ENCODE results near the gene CATSPER4.
A peak's percentile ranks its signal among the peaks of the same experiment; 100 is the strongest.

CATSPER4 gene

GRCh38 chr1:26164861-26165842 is 25.2 kb upstream of the CATSPER4 start:
- DNase-seq (ENCODE audit: low spot score) = no peak

GRCh38 chr1:26166719-26167281 is 23.6 kb upstream of the CATSPER4 start:
- no peak for DNase-seq (ENCODE audit: low spot score)

GRCh38 chr1:26168410-26169197 is 21.8 kb upstream of the CATSPER4 start, which contains the start of gene C1orf232:
C1orf232 (minus strand) TSS chr1:26168963; CDS start chr1:26168499, 464 bp downstream.
- DNase-seq (ENCODE audit: low spot score) = no peak

GRCh38 chr1:26169198-26169554 is 21.2 kb upstream of the CATSPER4 start:
- no peak for DNase-seq (ENCODE audit: low spot score)

GRCh38 chr1:26169669-26170471 is 20.5 kb upstream of the CATSPER4 start, which contains the start of gene ZNF593:
ZNF593 (plus strand) TSS chr1:26169908; CDS start chr1:26169984, 76 bp downstream.
- peak; percentile 90 for DNase-seq (ENCODE audit: low spot score)

GRCh38 chr1:26170472-26170821 is 20.0 kb upstream of the CATSPER4 start:
- no peak for DNase-seq (ENCODE audit: low spot score)

- DNase-seq (ENCODE audit: low spot score) = no peak
Measured at GRCh38 chr1:26171084-26172072, 19.0 kb upstream of the CATSPER4 start, which contains the start of gene ZNF593OS. ZNF593OS (minus strand) TSS chr1:26171832; CDS start chr1:26171661, 171 bp downstream.

- DNase-seq (ENCODE audit: low spot score) = no peak
Measured at GRCh38 chr1:26175346-26175745, 15.1 kb upstream of the CATSPER4 start.

GRCh38 chr1:26177182-26177684 is 13.2 kb upstream of the CATSPER4 start, which contains the start of gene CNKSR1:
CNKSR1 (plus strand) TSS chr1:26177491; CDS start chr1:26177548, 57 bp downstream.
- DNase-seq (ENCODE audit: low spot score) = peak; percentile 86

GRCh38 chr1:26180010-26180506 is 10.3 kb upstream of the CATSPER4 start:
- no peak for DNase-seq (ENCODE audit: low spot score)

GRCh38 chr1:26181586-26182382 is 8.6 kb upstream of the CATSPER4 start:
- no peak for DNase-seq (ENCODE audit: low spot score)

GRCh38 chr1:26182383-26182696 is 8.1 kb upstream of the CATSPER4 start:
- no peak for DNase-seq (ENCODE audit: low spot score)

GRCh38 chr1:26184086-26184485 is 6.3 kb upstream of the CATSPER4 start:
- DNase-seq (ENCODE audit: low spot score) = no peak

GRCh38 chr1:26184883-26185282 is 5.5 kb upstream of the CATSPER4 start:
- DNase-seq (ENCODE audit: low spot score) = no peak

- DNase-seq (ENCODE audit: low spot score) = no peak
Measured at GRCh38 chr1:26187882-26188281, 2.5 kb upstream of the CATSPER4 start.

- no peak for DNase-seq (ENCODE audit: low spot score)
Measured at GRCh38 chr1:26188477-26188876, 1.9 kb upstream of the CATSPER4 start.

- DNase-seq (ENCODE audit: low spot score) = no peak
Measured at GRCh38 chr1:26189331-26189730, 1.1 kb upstream of the CATSPER4 start.

- DNase-seq (ENCODE audit: low spot score) = no peak
Measured at GRCh38 chr1:26189751-26190275, 589 bp upstream of the CATSPER4 start.

- DNase-seq (ENCODE audit: low spot score) = no peak
Measured at GRCh38 chr1:26191739-26192138, 1.3 kb downstream of the CATSPER4 start.
